Kidney (tissue), 14 donors: ENCODE measurements around the gene SNTA1. TPM values are rescaled to one million over a fixed set of nuclear protein-coding genes. Genes with fewer than 3 reads are reported as not detected.
"Not testable (repeated sequence)": the region's sequence is repeated elsewhere in the genome, so short reads cannot be mapped to it uniquely, and the experiment has no call there.

ENCODE experiments used
- DNase-seq, 5 donors: peaks; one replicate each; pipeline ENCODE4 v3.0.0-alpha.2; 2013 to 2020
- FAIRE-seq: peaks from 2 replicates; lab custom pipeline; 2012; peaks lifted over from hg19 to GRCh38; lab: Jason Lieb, UNC
- H3K27ac ChIP-seq, 2 donors: one replicate each; pipeline ENCODE4 v1.7.0; 2013; ENCODE audit warnings: low read depth in 2 of 2, low read length in 2 of 2, inconsistent platforms in 1 of 2
- H3K27me3 ChIP-seq: one replicate; pipeline ENCODE4 v1.7.1; 2013; ENCODE audit warnings: low read length, inconsistent platforms; ENCODE audit not compliant: control insufficient read depth, insufficient read depth
- H3K36me3 ChIP-seq, 3 donors: one replicate each; pipeline versions ENCODE4 v1.7.0 to v1.7.1; 2013; ENCODE audit warnings: low read length in 3 of 3, control low read depth in 1 of 3, inconsistent platforms in 1 of 3; ENCODE audit not compliant: insufficient read depth in 3 of 3, control insufficient read depth in 2 of 3
- H3K4me1 ChIP-seq, 3 donors: one replicate each; pipeline versions ENCODE4 v1.7.0 to v1.7.1; 2013; ENCODE audit warnings: low read length in 3 of 3, inconsistent platforms in 1 of 3, low read depth in 1 of 3; ENCODE audit not compliant: control insufficient read depth in 2 of 3, insufficient read depth in 2 of 3
- H3K4me3 ChIP-seq, 3 donors: one replicate each; pipeline versions ENCODE4 v1.7.0 to v1.8.1; 2013; ENCODE audit warnings: low read length in 3 of 3, control low read depth in 1 of 3, inconsistent platforms in 1 of 3
- H3K9ac ChIP-seq, 3 donors: one replicate each; pipeline versions ENCODE4 v1.7.0 to v1.7.1; 2013; ENCODE audit warnings: low read length in 3 of 3, control low read depth in 1 of 3, inconsistent platforms in 1 of 3
- H3K9me3 ChIP-seq, 3 donors: one replicate each; pipeline versions ENCODE4 v1.7.0 to v1.7.1; 2013; ENCODE audit warnings: low read length in 3 of 3, control low read depth in 1 of 3, inconsistent platforms in 1 of 3; ENCODE audit not compliant: control insufficient read depth in 2 of 3, insufficient read depth in 1 of 3
- CTCF ChIP-seq: IDR thresholded peaks from 3 replicates; pipeline ENCODE4 v1.5.1; 2012; ENCODE audit warnings: mild to moderate bottlenecking, moderate library complexity, borderline replicate concordance; ENCODE audit not compliant: insufficient read depth; ENCODE audit errors: extremely low read depth
- intact Hi-C: fragments of 100-400 bp; cut with DNase I; formaldehyde crosslinking; loops from one replicate; pipeline ENCODE4 v1.11.1; 2022
- polyA plus RNA-seq: library from polyadenylated mRNA; stranded (reverse); fragments of 350-450 nt; fragmentation: Illumina TruSeq; extraction: RNeasy Lipid Tissue Mini Kit (QIAGEN cat#74804); gene quantifications from one replicate; pipeline ENCODE4 v1.2.3, GENCODE V29; 2014; ENCODE audit warnings: low read depth, low replicate concordance; ENCODE audit not compliant: insufficient read depth
- total RNA-seq: library from RNA; stranded (reverse); fragmentation: NEBNext Ultra II Directional; extraction: Animal tissue kit (Norgen Biotek cat#: 25700); gene quantifications from one replicate; pipeline ENCODE4 v1.2.1, GENCODE V29; 2021
- donor health status: control.
- donor health status: control.
- donor health status: control.
- donor health status: control.
- donor health status: control.
- donor health status: DM: yes; HTN: yes; CAD: no.
- donor health status: Normal renal cell carcinoma (clear cell type).

The SNTA1 gene
- total and polyA plus RNA-seq, 2 donors from 2014 or later: 12.2 to 53.6 TPM

DNA sequence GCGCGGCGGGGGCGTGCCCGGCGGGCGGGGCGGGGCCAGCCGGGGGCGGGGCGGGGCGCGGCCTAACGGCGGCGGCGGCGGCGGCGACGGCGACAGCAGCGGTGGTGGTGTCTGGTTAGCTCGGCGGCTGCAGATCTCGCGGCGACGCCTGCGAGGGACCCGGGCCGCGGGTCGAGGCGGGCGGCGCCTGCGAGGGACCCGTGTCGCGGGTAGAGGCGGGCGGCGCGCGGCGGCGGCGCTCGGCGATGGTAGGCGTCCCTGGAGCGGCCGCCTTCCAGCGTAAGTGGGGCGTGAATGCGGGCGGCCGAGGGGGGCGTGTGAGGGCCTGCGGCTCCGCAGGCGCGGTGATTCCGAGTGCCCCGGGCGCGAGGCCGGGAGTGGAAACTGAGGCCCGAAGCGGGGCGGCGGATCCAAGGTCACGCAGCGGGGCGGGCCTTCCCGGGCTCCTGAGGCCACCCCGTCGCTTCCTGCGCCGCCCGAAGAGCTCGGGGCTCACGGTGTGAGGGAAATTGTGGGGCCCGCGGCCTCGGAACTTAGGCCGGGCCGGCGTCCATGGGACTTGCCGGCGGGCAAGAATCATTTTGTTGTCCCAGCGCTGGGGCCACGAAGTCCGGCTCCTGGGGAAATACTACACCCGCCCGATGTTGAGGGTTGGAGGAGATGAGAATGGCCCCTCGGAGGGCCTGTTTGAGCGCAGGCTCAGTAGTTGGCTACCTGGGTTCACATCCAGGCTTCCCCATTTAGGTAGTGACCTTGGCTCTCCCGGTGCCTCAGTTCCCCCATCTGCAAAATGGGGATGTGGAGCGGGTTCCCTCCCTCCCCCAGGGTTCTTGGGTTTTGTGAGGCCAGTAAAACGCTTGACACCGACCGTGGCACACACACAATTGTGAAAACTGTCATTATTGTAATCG is 46.7 kb upstream of the SNTA1 start, which contains the start of gene CBFA2T2:
Gene CBFA2T2 (plus strand): TSS at position 74 of the 911 bp plus-strand sequence. CDS start 172 bp downstream, at position 246.
- H3K36me3 ChIP-seq: no peaks in the 10 kb centered on the region
- no peaks in the 10 kb centered on the region for H3K27me3 ChIP-seq
- peaks cover 0 to 4% (median 0%) of the 10 kb centered on the region in 3 donors for H3K4me1 ChIP-seq
- H3K9me3 ChIP-seq: no peaks in the 10 kb centered on the region
- H3K4me3 ChIP-seq: peak within 1 kb of the TSS; percentile 75 to 91 (median 78)
- no peak for FAIRE-seq
- DNase-seq: peak in 4 of 5 donors; percentile 77 to 92 (median 85)
- intact Hi-C loops: no loop called here
- TF ChIP-seq CTCF: no peak
- H3K9ac ChIP-seq: peak within 1 kb of the TSS; percentile 78 to 89 (median 88)
- peak within 1 kb of the TSS; percentile 98 for H3K27ac ChIP-seq

- peak; percentile 98 to 100 (median 99) for DNase-seq
- intact Hi-C loops: no loop called here
Measured at GRCh38 chr20:33489495-33490022, 46.0 kb upstream of the SNTA1 start.

GRCh38 chr20:33488661-33489494 is 45.3 kb upstream of the SNTA1 start:
- FAIRE-seq, H3K27me3 ChIP-seq, H3K9me3 ChIP-seq, H3K4me1 ChIP-seq, intact Hi-C loops, H3K36me3 ChIP-seq, H3K9ac ChIP-seq: not testable (repeated sequence)
- DNase-seq: peak in 2 of 5 donors; percentile 58 to 63
- Histone ChIP-seq H3K4me3 (peak overlapping the region in 1 of 3 donors; percentile 79), H3K27ac (peak overlapping the region; percentile 98)

More at GRCh38 chr20:33489495-33490022, 46.0 kb upstream of the SNTA1 start:
- Histone ChIP-seq H3K27me3 (no peaks in the 10 kb centered on the region), H3K9ac (peak overlapping the region; percentile 65 to 88 (median 78)), H3K27ac (peak overlapping the region; percentile 98), H3K9me3 (no peaks in the 10 kb centered on the region), H3K4me3 (peak overlapping the region; percentile 75 to 79 (median 75)), H3K4me1 (peaks cover 0 to 4% (median 0%) of the 10 kb centered on the region in 3 donors), H3K36me3 (no peaks in the 10 kb centered on the region)
- FAIRE-seq: no peak
- TF ChIP-seq CTCF: no peak
